Endothelial cell of umbilical vein (primary cell): Measurements from ENCODE around the gene FBP2. TPM values are rescaled to one million over a fixed set of nuclear protein-coding genes. Genes with fewer than 3 reads are reported as not detected.

Experiments
- BruUV-seq: library from RNA; stranded (reverse); fragments of 400-500 nt; replicated peaks from 2 replicates; lab custom pipeline; 2021; lab: Mats Ljungman, UMichigan
- CTCF ChIA-PET: fragments of 300-600, 350-600 bp; sonication (Branson Sonifier 250); formaldehyde crosslinking; loops from one replicate; lab custom pipeline; 2021; ENCODE audit warnings: antibody characterized with exemption, inconsistent platforms; lab: Charles Lee
- POLR2A ChIA-PET: fragments of 300-600, 350-600 bp; sonication (Branson Sonifier 250); formaldehyde crosslinking; loops from one replicate; lab custom pipeline; 2021; ENCODE audit warnings: antibody characterized with exemption, inconsistent platforms; lab: Charles Lee
- DNase-seq: peaks from one replicate; pipeline ENCODE4 v3.0.0-alpha.2; 2011; ENCODE audit warnings: low read depth, low spot score
- FAIRE-seq: peaks from 2 replicates; lab custom pipeline; 2011; peaks lifted over from hg19 to GRCh38; lab: Jason Lieb, UNC
- H2AFZ ChIP-seq: 2 replicates; pipeline ENCODE4 v1.6.0; 2012; ENCODE audit warnings: low read depth, low read length, control low read depth, inconsistent platforms
- H3K27ac ChIP-seq: 2 replicates; pipeline ENCODE4 v1.5.1; 2011; ENCODE audit warnings: low read depth, mild to moderate bottlenecking, control low read depth, low read length, moderate library complexity; ENCODE audit not compliant: insufficient read depth
- H3K27me3 ChIP-seq, 2 experiments: 2 replicates each; pipeline versions ENCODE4 v1.6.0 to v1.6.1; 2011; ENCODE audit warnings: low read length in 2 of 2, mixed read lengths in 1 of 2; ENCODE audit not compliant: control insufficient read depth in 2 of 2, insufficient read depth in 2 of 2
- H3K36me3 ChIP-seq, 2 experiments: 2 replicates in 1 of 2; 3 replicates in 1 of 2; pipeline ENCODE4 v1.5.1; 2011; ENCODE audit warnings: low read length in 2 of 2, mild to moderate bottlenecking in 1 of 2, moderate library complexity in 1 of 2; ENCODE audit not compliant: control insufficient read depth in 2 of 2, insufficient read depth in 2 of 2; ENCODE audit errors: extremely low read depth in 1 of 2
- H3K4me1 ChIP-seq: 3 replicates; pipeline ENCODE4 v1.5.1; 2011; ENCODE audit warnings: mild to moderate bottlenecking, low read length; ENCODE audit not compliant: control insufficient read depth, insufficient read depth; ENCODE audit errors: extremely low read depth
- H3K4me2 ChIP-seq: 2 replicates; pipeline ENCODE4 v1.6.1; 2011; ENCODE audit warnings: low read length, control low read depth, mixed read lengths; ENCODE audit not compliant: insufficient read depth
- H3K4me3 ChIP-seq, 3 experiments: fragments of 200-600 bp in 1 of 3; sonication (generic), shearing (Covaris generic) in 1 of 3; replicated peaks in 1 of 3; 2 replicates each; pipeline ENCODE4 v1.5.1; 2011 to 2016; ENCODE audit warnings: control low read depth in 3 of 3, low read length in 3 of 3, mild to moderate bottlenecking in 2 of 3, inconsistent platforms in 1 of 3, low read depth in 1 of 3, moderate library complexity in 1 of 3; ENCODE audit not compliant: insufficient read depth in 1 of 3
- H3K79me2 ChIP-seq: 2 replicates; pipeline ENCODE4 v1.6.0; 2012; ENCODE audit warnings: low read length, inconsistent platforms; ENCODE audit not compliant: control insufficient read depth, insufficient read depth
- H3K9ac ChIP-seq: replicated peaks from 2 replicates; pipeline ENCODE3; 2011; ENCODE audit warnings: low read length, control low read depth; ENCODE audit not compliant: insufficient read depth; ENCODE audit errors: extremely low read depth
- H3K9me1 ChIP-seq: replicated peaks from 3 replicates; pipeline ENCODE4 v1.6.0; 2011; ENCODE audit warnings: mild to moderate bottlenecking, low read length; ENCODE audit not compliant: control insufficient read depth, insufficient read depth; ENCODE audit errors: extremely low read depth
- H3K9me3 ChIP-seq: replicated peaks from 2 replicates; pipeline ENCODE4 v1.5.1; 2012; ENCODE audit warnings: low read length, inconsistent platforms; ENCODE audit not compliant: control insufficient read depth, insufficient read depth
- H4K20me1 ChIP-seq: replicated peaks from 2 replicates; pipeline ENCODE3; 2011; ENCODE audit warnings: mild to moderate bottlenecking, low read length; ENCODE audit not compliant: control insufficient read depth, insufficient read depth; ENCODE audit errors: extremely low read depth
- CTCF ChIP-seq, 2 donors: IDR thresholded peaks; 1 replicate in 1 of 2; 2 replicates in 1 of 2; pipeline ENCODE4 v1.5.1; 2011; ENCODE audit warnings: low read length in 2 of 2, mild to moderate bottlenecking in 2 of 2, moderate library complexity in 2 of 2, control low read depth in 1 of 2, inconsistent platforms in 1 of 2, low read depth in 1 of 2; ENCODE audit not compliant: insufficient read depth in 1 of 2; ENCODE audit errors: extremely low read depth in 1 of 2
- EZH2 ChIP-seq: IDR thresholded peaks from 2 replicates; pipeline ENCODE4 v1.6.1; 2012; ENCODE audit warnings: borderline replicate concordance, low read depth, mild to moderate bottlenecking, moderate library complexity, low read length, inconsistent platforms; ENCODE audit not compliant: severe bottlenecking
- FOS ChIP-seq: IDR thresholded peaks from 2 replicates; pipeline ENCODE4 v1.6.1; 2011; ENCODE audit warnings: mild to moderate bottlenecking, low read length, moderate library complexity, borderline replicate concordance; ENCODE audit not compliant: insufficient read depth
- GATA2 ChIP-seq: IDR thresholded peaks from 2 replicates; pipeline ENCODE4 v1.7.0; 2011; ENCODE audit warnings: low read depth, mild to moderate bottlenecking, moderate library complexity, mixed read lengths, low read length; ENCODE audit not compliant: insufficient read length, insufficient read depth
- JUN ChIP-seq: IDR thresholded peaks from 2 replicates; pipeline ENCODE4 v1.6.1; 2011; ENCODE audit warnings: borderline replicate concordance, low read depth; ENCODE audit not compliant: insufficient read length, insufficient read depth
- MAX ChIP-seq: IDR thresholded peaks from 2 replicates; pipeline ENCODE4 v1.6.1; 2011; ENCODE audit not compliant: insufficient read depth, insufficient read length
- MYC ChIP-seq: IDR thresholded peaks from one replicate; pipeline ENCODE4 v1.6.1; 2011; ENCODE audit warnings: mild to moderate bottlenecking, low read depth, low read length
- POLR2A ChIP-seq: IDR thresholded peaks from 2 replicates; pipeline ENCODE4 v1.6.1; 2012; ENCODE audit warnings: low read depth, mild to moderate bottlenecking, control low read depth, low read length
- POLR2AphosphoS5 ChIP-seq: IDR thresholded peaks from 2 replicates; pipeline ENCODE4 v1.6.1; 2012; ENCODE audit warnings: low read depth, mild to moderate bottlenecking, control low read depth, low read length, moderate library complexity; ENCODE audit not compliant: insufficient read depth
- dilution Hi-C: fragments of 300-500 bp; cut with MboI; formaldehyde crosslinking; loops from one replicate; pipeline ENCODE4 v1.15.0; 2019; ENCODE audit warnings: low sequenced_read_pairs; ENCODE audit not compliant: extremely low pct_ligation_motif_present
- intact Hi-C: fragments of 100-400 bp; cut with micrococcal nuclease; formaldehyde crosslinking; loops from one replicate; pipeline ENCODE4 v1.10.0; 2022
- polyA plus RNA-seq, 4 experiments: library from polyadenylated mRNA; depleted of rRNA in 3 of 4; stranded (reverse) in 3 of 4; unstranded in 1 of 4; fragments of >200 nt; gene quantifications; 2 replicates each; pipeline versions ENCODE4 v1.2.1 to v1.2.3, GENCODE V29; 2011 to 2012; ENCODE audit warnings: missing spikeins in 1 of 4
- total RNA-seq: library from RNA; stranded (reverse); gene quantifications from 2 replicates; pipeline ENCODE4 v1.2.3, GENCODE V29; 2021

Gene FBP2
- total and polyA plus RNA-seq, 2 donors (not counting 3 experiments of a cell fraction or from before 2014, with no cell fraction given) = not detected

DNA sequence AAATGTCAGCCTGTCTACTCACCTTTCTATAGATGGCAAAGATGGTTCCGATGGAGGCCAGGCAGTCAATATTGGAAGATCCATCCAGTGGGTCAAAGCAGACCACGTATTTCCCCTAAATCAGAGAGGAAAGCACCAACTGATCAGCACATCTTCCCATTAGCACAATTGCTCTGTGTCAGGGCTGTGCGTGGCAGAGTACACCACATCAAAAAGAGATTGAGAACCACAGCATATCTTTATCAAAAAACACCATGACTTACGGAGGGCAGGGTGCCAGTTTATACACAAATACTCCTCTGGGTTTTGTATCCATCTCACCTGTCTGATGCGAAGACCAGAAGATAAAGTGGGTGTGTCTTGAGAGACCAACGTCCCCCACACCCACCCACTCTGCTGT is 9.1 kb downstream of the FBP2 start:
- DNase-seq (no peak), FAIRE-seq (no peak)
- Histone ChIP-seq H3K9ac (no peak overlapping the region), H2AFZ (no peak overlapping the region), H3K9me1 (no peaks in the 10 kb centered on the region), H3K4me3 (no peak overlapping the region), H3K4me1 (no peaks in the 10 kb centered on the region), H3K36me3 (no peaks in the 10 kb centered on the region), H3K79me2 (no peaks in the 10 kb centered on the region), H4K20me1 (no peaks in the 10 kb centered on the region), H3K4me2 (no peak overlapping the region), H3K27me3 (no peaks in the 10 kb centered on the region), H3K9me3 (no peaks in the 10 kb centered on the region), H3K27ac (no peak overlapping the region)
- POLR2A ChIA-PET = no interaction called here
- intact Hi-C loops = no loop called here
- TF ChIP-seq POLR2AphosphoS5 = no peak
- BruUV-seq = no TSS peak
- CTCF ChIA-PET = no interaction called here
- dilution Hi-C loops = no loop called here

GRCh38 chr9:94581728-94582127 is 11.9 kb downstream of the FBP2 start:
- H3K4me2 ChIP-seq = no peak overlapping the region
- no peaks in the 10 kb centered on the region for H3K36me3 ChIP-seq
- FAIRE-seq (no peak), DNase-seq (no peak)
- dilution Hi-C loops (no loop called here), intact Hi-C loops (no loop called here)
- no peaks in the 10 kb centered on the region for H3K4me1 ChIP-seq
- H3K27ac ChIP-seq = no peak overlapping the region
- H3K27me3 ChIP-seq = no peaks in the 10 kb centered on the region
- no peak overlapping the region for H2AFZ ChIP-seq
- no peaks in the 10 kb centered on the region for H4K20me1 ChIP-seq
- no peaks in the 10 kb centered on the region for H3K79me2 ChIP-seq
- H3K9me1 ChIP-seq = no peaks in the 10 kb centered on the region
- no peak for TF ChIP-seq FOS
- TF ChIP-seq MAX = no peak
- TF ChIP-seq JUN = no peak
- TF ChIP-seq POLR2AphosphoS5 = no peak
- TF ChIP-seq POLR2A = no peak
- no peak for TF ChIP-seq GATA2
- no peak for TF ChIP-seq EZH2
- no peak for TF ChIP-seq CTCF (IDR thresholded peaks at IDR 0.05; ENCODE audit: extremely low read depth in 1 of 2, insufficient read depth in 1 of 2, low read depth in 1 of 2, low read length in 2 of 2)
- no peak for TF ChIP-seq MYC
- no peak overlapping the region for H3K9ac ChIP-seq
- no peaks in the 10 kb centered on the region for H3K9me3 ChIP-seq
- no peak overlapping the region for H3K4me3 ChIP-seq
- CTCF ChIA-PET = no interaction called here
- no TSS peak for BruUV-seq
- POLR2A ChIA-PET = no interaction called here
